C4-2B (cell line): Measurements from ENCODE around the gene CDH18.

ENCODE experiments used
- ZFX ChIP-seq: fragments of 450-650 bp; IDR thresholded peaks from 2 replicates; pipeline ENCODE4 v1.6.1; 2017
- TF ChIP-seq, protein P1 (sequence below): fragments of 450-650 bp; conservative IDR thresholded peaks from 2 replicates; pipeline ENCODE4 v1.5.1; 2017; ENCODE audit warnings: mild to moderate bottlenecking

DNA sequence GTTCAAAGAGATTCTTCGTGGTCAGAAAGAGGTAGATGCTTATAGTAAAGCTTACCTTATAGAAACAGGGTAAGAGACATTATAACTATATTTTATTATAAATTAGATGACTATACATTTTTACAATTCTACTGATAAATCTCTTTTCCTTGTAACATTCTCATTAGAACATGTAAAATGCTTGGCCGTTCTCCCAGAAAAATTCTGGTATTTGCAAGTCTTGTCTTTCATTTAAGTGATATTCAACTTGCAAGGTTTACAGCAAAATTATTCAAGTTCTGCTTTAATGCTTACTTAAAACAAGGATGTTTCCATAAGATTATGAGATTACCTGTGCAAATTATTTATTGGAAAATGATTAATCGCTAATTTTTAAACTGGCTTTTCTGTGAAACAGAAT is 41.3 kb upstream of the CDH18 start:
- TF ChIP-seq, protein P1, sequence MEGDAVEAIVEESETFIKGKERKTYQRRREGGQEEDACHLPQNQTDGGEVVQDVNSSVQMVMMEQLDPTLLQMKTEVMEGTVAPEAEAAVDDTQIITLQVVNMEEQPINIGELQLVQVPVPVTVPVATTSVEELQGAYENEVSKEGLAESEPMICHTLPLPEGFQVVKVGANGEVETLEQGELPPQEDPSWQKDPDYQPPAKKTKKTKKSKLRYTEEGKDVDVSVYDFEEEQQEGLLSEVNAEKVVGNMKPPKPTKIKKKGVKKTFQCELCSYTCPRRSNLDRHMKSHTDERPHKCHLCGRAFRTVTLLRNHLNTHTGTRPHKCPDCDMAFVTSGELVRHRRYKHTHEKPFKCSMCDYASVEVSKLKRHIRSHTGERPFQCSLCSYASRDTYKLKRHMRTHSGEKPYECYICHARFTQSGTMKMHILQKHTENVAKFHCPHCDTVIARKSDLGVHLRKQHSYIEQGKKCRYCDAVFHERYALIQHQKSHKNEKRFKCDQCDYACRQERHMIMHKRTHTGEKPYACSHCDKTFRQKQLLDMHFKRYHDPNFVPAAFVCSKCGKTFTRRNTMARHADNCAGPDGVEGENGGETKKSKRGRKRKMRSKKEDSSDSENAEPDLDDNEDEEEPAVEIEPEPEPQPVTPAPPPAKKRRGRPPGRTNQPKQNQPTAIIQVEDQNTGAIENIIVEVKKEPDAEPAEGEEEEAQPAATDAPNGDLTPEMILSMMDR = no peak
- TF ChIP-seq ZFX = no peak
